GM15510 (cell line): ENCODE measurements around the gene CENPB.

Experiments
- POLR2A ChIP-seq: IDR thresholded peaks from 3 replicates; pipeline ENCODE4 v1.6.1; 2011; ENCODE audit warnings: borderline replicate concordance; ENCODE audit not compliant: insufficient read length; ENCODE audit errors: extremely low read depth

Gene CENPB

DNA sequence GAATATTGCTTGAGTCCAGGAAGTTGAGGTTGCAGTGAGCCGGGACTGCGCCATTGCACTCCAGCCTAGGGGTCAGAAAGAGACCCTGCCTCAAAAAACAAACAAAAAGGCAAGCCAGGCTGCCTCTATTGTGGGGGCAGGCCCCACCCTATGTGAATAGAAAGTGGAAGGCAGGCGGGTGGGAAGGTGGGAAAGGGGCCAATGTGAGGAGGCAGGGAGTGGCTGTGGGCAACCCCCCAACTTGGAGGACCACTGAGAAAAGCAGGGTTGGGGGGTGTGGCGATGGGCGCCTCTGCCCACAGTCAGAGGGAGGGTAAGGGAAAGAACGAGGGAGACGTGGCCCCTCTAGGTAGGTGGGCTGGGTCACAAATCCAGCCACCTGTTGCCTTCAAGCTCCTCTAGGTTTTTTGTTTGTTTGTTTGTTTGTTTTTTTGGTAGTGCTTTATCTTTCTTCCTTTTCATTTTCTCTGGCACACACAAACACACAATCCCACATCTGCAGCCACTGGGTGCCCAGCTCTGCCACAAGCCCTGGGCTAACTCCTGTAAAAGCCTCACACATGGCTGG lies 28.5 kb upstream of the CENPB start:
- TF ChIP-seq POLR2A, result no peak

DNA sequence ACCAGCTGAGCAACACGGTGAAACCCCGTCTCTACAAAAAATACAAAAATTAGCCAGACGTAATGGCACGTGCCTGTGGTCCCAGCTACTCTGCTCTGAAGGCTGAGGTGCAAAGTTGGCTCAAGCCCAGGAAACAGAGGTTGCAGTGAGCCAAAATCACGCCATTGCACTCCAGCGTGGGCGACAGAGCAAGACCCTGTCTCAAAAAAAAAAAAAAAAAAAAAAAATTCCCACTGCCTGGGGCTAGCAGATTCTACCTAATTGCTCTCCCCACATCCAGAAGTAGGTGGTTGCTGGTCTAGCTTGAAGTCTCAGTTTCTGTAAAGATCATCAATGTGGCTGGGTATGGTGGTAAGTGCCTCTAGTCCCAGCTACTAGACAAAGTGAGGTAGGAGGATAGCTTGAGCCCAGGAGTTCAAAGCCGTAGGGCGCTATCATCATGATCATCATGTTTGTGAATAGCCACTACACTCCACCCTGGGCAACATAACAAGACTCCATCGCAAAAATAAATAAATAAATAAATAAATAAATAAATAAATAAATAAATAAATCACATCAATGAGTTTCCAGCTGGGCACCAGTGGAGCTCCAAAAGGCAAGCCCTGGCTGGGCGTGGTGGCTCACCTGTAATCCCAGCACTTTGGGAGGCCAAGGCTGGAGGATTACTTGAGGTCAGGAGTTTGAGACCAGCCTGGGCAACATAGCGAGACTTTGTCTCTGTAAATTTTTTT lies 27.5 kb upstream of the CENPB start:
- no peak for TF ChIP-seq POLR2A

DNA sequence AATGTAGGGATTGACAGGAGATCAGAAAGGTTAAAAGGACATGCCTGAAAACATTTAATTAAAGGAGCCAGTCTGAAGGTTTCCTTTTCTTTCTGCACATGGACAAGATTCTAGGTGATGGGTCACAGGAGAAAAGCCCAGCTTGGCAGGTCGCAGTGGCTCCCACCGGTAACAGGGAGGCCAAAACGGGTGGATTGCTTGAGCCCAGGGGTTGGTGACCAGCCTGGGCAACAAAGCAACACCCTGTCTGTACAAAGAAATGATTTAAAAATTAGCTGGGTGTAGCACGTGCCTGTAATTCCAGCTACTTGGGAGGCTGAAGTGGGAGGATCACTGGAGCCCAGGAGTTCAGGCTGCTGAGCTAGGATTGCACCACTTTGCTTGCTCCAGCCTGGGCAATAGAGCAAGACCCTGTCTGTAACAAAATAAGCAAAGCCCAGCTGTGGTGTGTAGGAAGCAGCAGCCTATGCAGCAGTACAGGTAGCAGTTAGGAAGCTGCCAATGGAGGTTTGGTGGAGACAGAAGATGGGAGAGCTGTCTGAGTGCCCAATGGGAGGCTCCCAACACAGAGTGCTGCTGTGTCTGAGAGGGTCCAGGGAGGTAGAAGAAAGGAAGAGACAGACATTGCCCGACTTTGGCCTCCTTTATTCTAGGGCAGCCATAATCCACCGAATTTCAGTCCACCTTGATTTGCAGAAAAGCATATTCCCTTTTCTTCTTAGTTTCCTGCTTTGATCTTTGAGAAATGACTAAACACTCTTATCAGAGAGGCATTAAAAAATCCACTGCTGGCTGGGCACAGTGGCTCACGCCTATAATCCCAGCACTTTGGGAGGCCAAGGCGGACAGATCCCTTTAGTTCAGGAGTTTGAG lies 26.7 kb upstream of the CENPB start:
- no peak for TF ChIP-seq POLR2A

DNA sequence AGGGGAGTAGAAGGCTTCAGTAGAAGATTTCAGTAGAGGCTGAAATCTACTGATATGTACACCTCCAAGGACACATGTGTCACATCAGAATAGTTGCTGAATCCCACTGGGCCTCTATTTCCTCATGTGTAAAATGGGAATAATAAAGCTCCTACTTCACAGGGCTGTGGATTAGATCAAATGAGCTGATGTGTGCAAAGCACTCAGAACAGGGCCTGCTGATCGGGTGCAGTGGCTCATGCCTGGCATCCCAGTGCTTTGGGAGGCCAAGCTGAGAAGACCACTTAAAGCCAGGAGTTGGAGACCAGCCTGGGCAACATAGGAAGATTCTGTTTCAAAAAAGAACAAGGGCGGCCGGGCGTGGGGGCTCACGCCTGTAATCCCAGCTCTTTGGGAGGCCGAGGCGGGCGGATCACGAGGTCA lies 25.7 kb upstream of the CENPB start:
- TF ChIP-seq POLR2A, result no peak

DNA sequence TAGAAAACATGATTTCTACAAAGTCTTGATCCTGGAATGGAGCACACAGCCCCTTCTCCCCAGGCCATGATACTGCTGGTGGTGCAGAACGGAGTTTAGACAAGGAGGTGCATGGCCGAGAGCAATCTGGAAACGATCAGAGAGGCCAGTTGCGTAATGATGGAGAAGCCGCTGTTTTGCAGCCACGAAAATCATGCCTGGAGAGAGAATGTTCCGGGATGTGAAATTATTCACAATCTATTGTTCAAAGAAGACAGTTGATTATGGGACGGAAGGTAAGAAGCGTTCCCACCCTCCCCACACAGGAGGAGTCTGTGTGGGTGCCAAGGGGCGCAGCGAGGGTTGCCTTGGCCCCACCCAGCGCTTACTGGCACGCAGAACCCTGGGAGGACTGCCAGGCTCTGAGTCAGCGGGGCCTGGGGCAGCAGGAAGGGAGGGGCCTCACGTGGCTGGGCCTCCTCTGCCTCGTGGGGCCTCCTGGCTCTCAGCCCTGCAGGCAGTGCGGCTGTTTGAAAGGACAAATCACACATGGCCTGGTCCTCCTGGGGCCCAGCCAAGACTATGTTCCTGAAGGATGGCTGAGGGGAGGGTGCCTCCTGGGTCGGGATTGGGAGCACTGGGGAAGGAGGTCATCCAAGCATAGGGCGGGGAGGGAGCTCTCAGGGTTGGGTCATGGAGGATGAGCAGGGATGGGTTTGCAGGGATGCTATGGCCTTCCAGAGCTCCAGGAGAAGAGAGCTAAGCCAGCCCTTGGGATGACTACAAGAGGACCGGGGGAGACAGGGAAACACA lies 25.1 kb upstream of the CENPB start:
- TF ChIP-seq POLR2A, result no peak

GRCh38 chr20:3808544-3808943 lies 22.0 kb upstream of the CENPB start:
- no peak for TF ChIP-seq POLR2A

DNA sequence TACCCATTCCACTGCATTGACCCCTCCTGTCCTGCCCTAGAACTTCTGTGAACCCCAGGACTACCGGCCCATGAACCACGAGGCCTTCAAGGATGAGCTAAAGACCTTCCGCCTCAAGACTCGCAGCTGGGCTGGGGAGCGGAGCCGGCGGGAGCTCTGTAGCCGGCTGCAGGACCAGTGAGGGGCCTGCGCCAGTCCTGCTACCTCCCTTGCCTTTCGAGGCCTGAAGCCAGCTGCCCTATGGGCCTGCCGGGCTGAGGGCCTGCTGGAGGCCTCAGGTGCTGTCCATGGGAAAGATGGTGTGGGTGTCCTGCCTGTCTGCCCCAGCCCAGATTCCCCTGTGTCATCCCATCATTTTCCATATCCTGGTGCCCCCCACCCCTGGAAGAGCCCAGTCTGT lies 18.2 kb upstream of the CENPB start:
- no peak for TF ChIP-seq POLR2A

DNA sequence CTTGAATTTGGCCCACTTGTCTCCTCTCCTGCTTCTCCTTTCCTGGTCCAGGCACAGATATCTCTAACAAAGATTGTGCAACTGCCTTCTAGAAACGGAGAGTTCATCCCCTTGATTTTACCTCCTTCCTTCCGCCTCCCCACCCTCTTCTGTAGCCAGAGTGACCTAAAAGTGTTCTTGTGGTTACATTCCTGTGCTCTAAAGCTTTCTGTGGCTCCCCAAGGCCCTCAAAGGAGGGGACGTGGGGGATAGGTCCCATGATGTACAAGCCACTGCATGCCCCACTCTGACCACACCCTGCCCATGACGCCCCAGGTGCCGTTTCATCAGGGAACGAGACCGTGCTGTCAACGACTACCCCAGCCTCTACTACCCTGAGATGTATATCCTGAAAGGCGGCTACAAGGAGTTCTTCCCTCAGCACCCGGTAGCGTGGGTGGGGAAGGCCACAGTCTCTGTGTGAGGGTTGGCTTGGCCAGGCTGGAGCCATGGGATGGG lies 17.8 kb upstream of the CENPB start:
- no peak for TF ChIP-seq POLR2A

- TF ChIP-seq POLR2A, result no peak
Observed at GRCh38 chr20:3803854-3804253, 17.3 kb upstream of the CENPB start.

DNA sequence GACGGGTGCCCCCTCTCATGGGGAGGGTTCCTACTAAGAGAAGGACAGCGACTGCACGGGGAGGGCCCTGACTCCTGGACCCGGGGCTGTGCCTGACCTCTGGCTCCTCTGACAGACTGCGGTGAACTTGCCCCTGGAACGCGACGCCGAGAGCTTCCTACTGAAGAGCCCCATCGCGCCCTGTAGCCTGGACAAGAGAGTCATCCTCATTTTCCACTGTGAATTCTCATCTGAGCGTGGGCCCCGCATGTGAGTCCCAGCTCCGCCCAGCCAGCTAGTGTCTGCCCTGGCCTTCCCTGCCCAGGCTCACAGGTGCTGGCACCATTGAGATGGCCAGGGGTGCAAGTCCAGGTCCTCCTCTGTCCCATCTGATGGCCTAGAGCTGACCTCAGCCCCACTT lies 16.7 kb upstream of the CENPB start:
- TF ChIP-seq POLR2A, result no peak

DNA sequence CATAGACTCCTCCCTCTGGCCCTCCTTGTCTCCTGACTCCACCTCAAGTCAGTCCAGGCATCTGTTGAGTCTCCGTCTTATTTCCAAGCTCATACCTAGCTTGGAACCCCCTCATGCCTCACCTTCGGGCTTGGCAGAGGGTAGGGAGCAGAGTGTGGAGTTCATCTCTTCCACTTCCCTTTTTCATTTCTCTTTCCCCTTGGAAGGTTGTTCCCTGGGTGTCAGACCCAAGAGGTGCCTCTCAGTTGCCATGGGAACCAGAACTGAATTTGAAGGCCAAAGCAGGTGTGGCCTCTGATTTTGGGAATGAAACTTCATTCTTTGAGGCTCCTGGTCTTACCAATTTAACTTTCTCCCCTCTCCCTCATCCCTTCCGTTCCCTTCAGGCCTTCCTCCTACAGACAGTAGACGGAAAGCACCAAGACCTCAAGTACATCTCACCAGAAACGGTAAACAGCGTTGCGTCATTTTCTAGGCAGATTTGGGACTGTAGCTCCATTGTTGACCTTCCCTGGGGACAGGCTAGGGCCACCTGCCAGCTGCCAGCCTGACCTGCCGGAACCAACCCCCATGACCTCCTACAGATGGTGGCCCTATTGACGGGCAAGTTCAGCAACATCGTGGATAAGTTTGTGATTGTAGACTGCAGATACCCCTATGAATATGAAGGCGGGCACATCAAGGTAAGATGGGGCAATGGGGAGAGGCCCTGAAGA lies 16.1 kb upstream of the CENPB start:
- TF ChIP-seq POLR2A, result no peak

DNA sequence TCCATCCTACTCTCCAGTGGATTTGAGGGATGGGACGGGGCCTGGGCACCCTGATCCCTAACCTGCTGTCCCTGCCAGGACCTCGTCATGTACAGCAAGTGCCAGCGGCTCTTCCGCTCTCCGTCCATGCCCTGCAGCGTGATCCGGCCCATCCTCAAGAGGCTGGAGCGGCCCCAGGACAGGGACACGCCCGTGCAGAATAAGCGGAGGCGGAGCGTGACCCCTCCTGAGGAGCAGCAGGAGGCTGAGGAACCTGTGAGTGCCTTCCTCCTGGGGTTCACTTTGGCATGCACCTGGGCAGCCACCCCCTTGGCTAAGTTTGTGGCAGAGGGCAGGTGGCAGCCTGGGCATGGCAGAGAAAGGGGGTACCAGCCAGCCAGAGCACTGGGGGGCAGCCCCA lies 15.3 kb upstream of the CENPB start:
- TF ChIP-seq POLR2A, result no peak

- no peak for TF ChIP-seq POLR2A
Observed at GRCh38 chr20:3801299-3801698, 14.8 kb upstream of the CENPB start.

DNA sequence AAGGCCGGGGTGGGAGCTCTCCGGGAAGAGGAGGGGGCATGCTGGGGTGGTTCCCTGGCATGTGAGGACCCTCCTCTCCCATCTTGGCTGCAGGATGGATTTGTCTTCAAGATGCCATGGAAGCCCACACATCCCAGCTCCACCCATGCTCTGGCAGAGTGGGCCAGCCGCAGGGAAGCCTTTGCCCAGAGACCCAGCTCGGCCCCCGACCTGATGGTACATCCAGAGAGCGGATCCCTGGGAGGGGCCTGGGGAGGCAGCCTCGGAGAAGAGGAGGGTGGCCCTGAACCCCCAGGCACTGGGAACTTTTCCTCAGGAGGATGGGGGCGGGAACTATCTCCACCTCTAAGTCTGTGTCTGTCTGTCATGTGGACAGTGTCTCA lies 14.3 kb upstream of the CENPB start:
- no peak for TF ChIP-seq POLR2A
